A673 (cell line): Measurements from ENCODE around the gene MESD. TPM values are rescaled to one million over a fixed set of nuclear protein-coding genes. Genes with fewer than 3 reads are reported as not detected.

ENCODE experiments used
- BruUV-seq: library from RNA; stranded (reverse); fragments of 400-500 nt; replicated peaks from 2 replicates; lab custom pipeline; 2021; lab: Mats Ljungman, UMichigan
- CTCF ChIA-PET: fragments of 300-600 bp; sonication (Branson Sonifier 250); formaldehyde crosslinking; loops from one replicate; lab custom pipeline; 2022; ENCODE audit warnings: antibody characterized with exemption; lab: Charles Lee
- POLR2A ChIA-PET: fragments of 300-600 bp; sonication (Branson Sonifier 250); formaldehyde crosslinking; loops from one replicate; lab custom pipeline; 2022; ENCODE audit warnings: antibody characterized with exemption; ENCODE audit not compliant: low non-redundant PET; lab: Charles Lee
- DNase-seq: peaks from one replicate; pipeline ENCODE4 v3.0.0-alpha.2; 2015; ENCODE audit warnings: low spot score
- H3K27ac ChIP-seq: fragments of 200-600 bp; sonication (generic); 2 replicates; pipeline ENCODE4 v1.5.1; 2016; ENCODE audit warnings: mixed run types, low read depth, mild to moderate bottlenecking, mixed read lengths, antibody characterized with exemption, low read length; ENCODE audit not compliant: poor library complexity, severe bottlenecking
- H3K27me3 ChIP-seq: fragments of 200-600 bp; sonication (generic); replicated peaks from 2 replicates; pipeline ENCODE4 v1.6.1; 2017; ENCODE audit warnings: mixed run types, low read depth, mild to moderate bottlenecking, mixed read lengths, antibody characterized with exemption, low read length; ENCODE audit not compliant: insufficient read depth, poor library complexity
- H3K36me3 ChIP-seq: fragments of 200-600 bp; sonication (generic); 2 replicates; pipeline ENCODE4 v1.6.1; 2016; ENCODE audit warnings: mixed run types, mild to moderate bottlenecking, mixed read lengths, antibody characterized with exemption, low read length; ENCODE audit not compliant: insufficient read depth, poor library complexity, severe bottlenecking
- H3K4me1 ChIP-seq: fragments of 200-600 bp; sonication (generic); 2 replicates; pipeline ENCODE4 v1.6.1; 2017; ENCODE audit warnings: mixed run types, mild to moderate bottlenecking, mixed read lengths, antibody characterized with exemption, low read length; ENCODE audit not compliant: insufficient read depth, poor library complexity, severe bottlenecking
- H3K4me3 ChIP-seq: fragments of 200-600 bp; sonication (generic); 2 replicates; pipeline ENCODE4 v1.5.1; 2016; ENCODE audit warnings: low read depth, mixed run types, mild to moderate bottlenecking, mixed read lengths, low read length; ENCODE audit not compliant: poor library complexity, severe bottlenecking
- H3K9me3 ChIP-seq: fragments of 200-600 bp; sonication (generic); 2 replicates; pipeline ENCODE4 v1.6.1; 2016; ENCODE audit warnings: mixed run types, low read depth, mild to moderate bottlenecking, mixed read lengths, antibody characterized with exemption, low read length; ENCODE audit not compliant: poor library complexity, severe bottlenecking
- EZH2 ChIP-seq: fragments of 200-600 bp; sonication (generic); IDR thresholded peaks from 2 replicates; pipeline ENCODE4 v1.6.1; 2017; ENCODE audit warnings: borderline replicate concordance, low read depth, mild to moderate bottlenecking, mixed read lengths, antibody characterized with exemption, low read length; ENCODE audit not compliant: poor library complexity, severe bottlenecking
- intact Hi-C: fragments of 100-400 bp; cut with micrococcal nuclease; formaldehyde crosslinking; loops from one replicate; pipeline ENCODE4 v1.10.0; 2022; ENCODE audit not compliant: unreplicated experiment
- total RNA-seq: library from RNA; stranded (reverse); gene quantifications from 2 replicates; pipeline ENCODE4 v1.2.3, GENCODE V29; 2021
- TF ChIP-seq, protein P1 (sequence below): fragments of 300-800, 200-600 bp; sonication (generic); conservative IDR thresholded peaks from 2 replicates; pipeline ENCODE4 v1.5.1; 2017; ENCODE audit warnings: low read depth, mild to moderate bottlenecking, antibody characterized with exemption, low read length, moderate library complexity, mixed read lengths

The MESD gene
- total RNA-seq, 1 experiment from 2014 or later: 28.1 TPM

GRCh38 chr15:81033508-81033907 is 43.9 kb upstream of the MESD start:
- no peak for DNase-seq
- H3K36me3 ChIP-seq: no peaks in the 10 kb centered on the region
- ChIA-PET POLR2A (no interaction called here), CTCF (no interaction called here)
- H3K4me1 ChIP-seq: no peaks in the 10 kb centered on the region
- BruUV-seq: no TSS peak
- H3K27ac ChIP-seq: no peak overlapping the region
- TF ChIP-seq EZH2: no peak
- TF ChIP-seq, protein P1, sequence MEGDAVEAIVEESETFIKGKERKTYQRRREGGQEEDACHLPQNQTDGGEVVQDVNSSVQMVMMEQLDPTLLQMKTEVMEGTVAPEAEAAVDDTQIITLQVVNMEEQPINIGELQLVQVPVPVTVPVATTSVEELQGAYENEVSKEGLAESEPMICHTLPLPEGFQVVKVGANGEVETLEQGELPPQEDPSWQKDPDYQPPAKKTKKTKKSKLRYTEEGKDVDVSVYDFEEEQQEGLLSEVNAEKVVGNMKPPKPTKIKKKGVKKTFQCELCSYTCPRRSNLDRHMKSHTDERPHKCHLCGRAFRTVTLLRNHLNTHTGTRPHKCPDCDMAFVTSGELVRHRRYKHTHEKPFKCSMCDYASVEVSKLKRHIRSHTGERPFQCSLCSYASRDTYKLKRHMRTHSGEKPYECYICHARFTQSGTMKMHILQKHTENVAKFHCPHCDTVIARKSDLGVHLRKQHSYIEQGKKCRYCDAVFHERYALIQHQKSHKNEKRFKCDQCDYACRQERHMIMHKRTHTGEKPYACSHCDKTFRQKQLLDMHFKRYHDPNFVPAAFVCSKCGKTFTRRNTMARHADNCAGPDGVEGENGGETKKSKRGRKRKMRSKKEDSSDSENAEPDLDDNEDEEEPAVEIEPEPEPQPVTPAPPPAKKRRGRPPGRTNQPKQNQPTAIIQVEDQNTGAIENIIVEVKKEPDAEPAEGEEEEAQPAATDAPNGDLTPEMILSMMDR: no peak
- H3K4me3 ChIP-seq: no peak overlapping the region
- intact Hi-C loops: no loop called here
- H3K27me3 ChIP-seq: no peaks in the 10 kb centered on the region
- peaks cover 3% of the 10 kb centered on the region for H3K9me3 ChIP-seq

- BruUV-seq: no TSS peak
- CTCF ChIA-PET: no interaction called here
These were observed 43.2 kb upstream of the MESD start for GRCh38 chr15:81032818-81033217.

GRCh38 chr15:81032355-81032754 is 42.7 kb upstream of the MESD start:
- no TSS peak for BruUV-seq
- ChIA-PET POLR2A (no interaction called here), CTCF (no interaction called here)
- TF ChIP-seq, protein P1: no peak
- TF ChIP-seq EZH2: no peak
- intact Hi-C loops: no loop called here
- no peaks in the 10 kb centered on the region for H3K27me3 ChIP-seq
- no peaks in the 10 kb centered on the region for H3K36me3 ChIP-seq
- peaks cover 3% of the 10 kb centered on the region for H3K9me3 ChIP-seq
- DNase-seq: no peak
- no peak overlapping the region for H3K4me3 ChIP-seq
- no peak overlapping the region for H3K27ac ChIP-seq
- H3K4me1 ChIP-seq: no peaks in the 10 kb centered on the region

More at GRCh38 chr15:81032818-81033217, 43.2 kb upstream of the MESD start:
- H3K27me3 ChIP-seq: no peaks in the 10 kb centered on the region
- TF ChIP-seq, protein P1: no peak
- no peak for TF ChIP-seq EZH2
- DNase-seq: no peak
- no peak overlapping the region for H3K4me3 ChIP-seq
- H3K9me3 ChIP-seq: peaks cover 3% of the 10 kb centered on the region
- H3K36me3 ChIP-seq: no peaks in the 10 kb centered on the region
- POLR2A ChIA-PET: no interaction called here
- no peaks in the 10 kb centered on the region for H3K4me1 ChIP-seq
- intact Hi-C loops: no loop called here
- no peak overlapping the region for H3K27ac ChIP-seq
